ENCODE data around the gene NIBAN1. TPM values are rescaled to one million over a fixed set of nuclear protein-coding genes. Genes with fewer than 3 reads are reported as not detected.

NIBAN1 gene
- total and polyA plus RNA-seq, 9 of the 15 experiments (the other 6 are each of a cell fraction or from before 2014, with no cell fraction given), result 1.5 to 26.6 (median 16.2) TPM

DNA sequence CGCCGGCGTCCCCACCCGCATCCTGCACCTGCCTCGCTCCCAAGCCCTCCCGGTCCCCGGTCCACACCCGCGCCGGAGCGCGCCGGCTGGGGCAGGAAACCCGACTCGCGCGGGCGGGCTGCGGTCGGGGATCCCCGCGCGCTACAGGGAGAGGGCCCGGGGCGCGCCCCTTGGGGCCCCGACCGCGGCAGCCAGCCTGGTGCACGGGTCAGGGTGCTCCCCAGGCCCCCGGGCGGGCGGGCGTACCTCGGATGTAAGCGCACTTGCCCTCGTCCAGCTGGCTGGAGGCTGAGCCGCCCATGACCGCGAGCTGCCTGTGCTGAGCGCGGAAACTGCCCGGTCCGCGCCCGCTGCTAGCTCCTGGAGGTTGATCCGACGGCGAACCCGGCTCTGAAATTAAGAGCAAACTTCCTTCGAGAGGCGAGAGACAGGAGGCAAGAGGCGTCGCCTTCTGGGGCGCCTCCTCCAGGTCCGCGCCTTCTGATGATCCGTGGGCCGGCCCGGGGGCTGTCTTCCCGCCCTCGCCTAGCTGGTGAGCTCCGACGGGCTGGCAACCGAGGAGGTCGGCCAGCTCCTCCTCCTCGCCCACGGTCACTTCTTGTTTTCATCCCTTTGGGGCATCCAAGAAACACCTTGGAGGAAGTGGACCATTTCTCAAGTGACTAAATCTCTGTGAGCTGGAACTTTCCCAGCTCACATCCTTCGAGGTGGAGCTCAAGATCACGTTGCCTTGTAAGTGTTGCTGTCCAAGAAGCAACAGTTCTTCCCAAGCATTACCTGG lies at the start of gene NIBAN1 (continued):
- peak; percentile 70 to 78 for TF ChIP-seq MAZ (CRISPR knock-in tag; conservative IDR thresholded peaks at IDR 0.05 in 1 of 2, IDR thresholded peaks at IDR 0.05 in 1 of 2)
- TF ChIP-seq NR2C1 (IDR thresholded peaks at IDR 0.05), result no peak
- TF ChIP-seq NR2C1 (tag; IDR thresholded peaks at IDR 0.05), result peak; percentile 13; the same call in 1 of the 2 replicates
- TF ChIP-seq NCOA4 (IDR thresholded peaks at IDR 0.05; ENCODE audit: partially characterized antibody), result no peak
- TF ChIP-seq MYC (IDR thresholded peaks at IDR 0.05; ENCODE audit: low read depth, low read length), result peak; percentile 58
- peak; percentile 70; the same call in 1 of the 2 replicates for TF ChIP-seq MYC (CRISPR knock-in tag; IDR thresholded peaks at IDR 0.05; ENCODE audit: borderline replicate concordance, low read depth)
- peak; percentile 72 for TF ChIP-seq RNF2 (IDR thresholded peaks at IDR 0.05)
- no peak for TF ChIP-seq SNIP1 (IDR thresholded peaks at IDR 0.05; ENCODE audit: low read depth)
- no peak for TF ChIP-seq CREBBP (IDR thresholded peaks at IDR 0.05; ENCODE audit: low read depth, low read length)
- no peak for TF ChIP-seq CHAMP1 (IDR thresholded peaks at IDR 0.05)
- TF ChIP-seq TCF3 (CRISPR knock-in tag; IDR thresholded peaks at IDR 0.05), result no peak; the same call in 1 of the 2 replicates
- TF ChIP-seq, protein P1, sequence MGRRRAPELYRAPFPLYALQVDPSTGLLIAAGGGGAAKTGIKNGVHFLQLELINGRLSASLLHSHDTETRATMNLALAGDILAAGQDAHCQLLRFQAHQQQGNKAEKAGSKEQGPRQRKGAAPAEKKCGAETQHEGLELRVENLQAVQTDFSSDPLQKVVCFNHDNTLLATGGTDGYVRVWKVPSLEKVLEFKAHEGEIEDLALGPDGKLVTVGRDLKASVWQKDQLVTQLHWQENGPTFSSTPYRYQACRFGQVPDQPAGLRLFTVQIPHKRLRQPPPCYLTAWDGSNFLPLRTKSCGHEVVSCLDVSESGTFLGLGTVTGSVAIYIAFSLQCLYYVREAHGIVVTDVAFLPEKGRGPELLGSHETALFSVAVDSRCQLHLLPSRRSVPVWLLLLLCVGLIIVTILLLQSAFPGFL (CRISPR knock-in tag; IDR thresholded peaks at IDR 0.05), result no peak
- peak; percentile 79 for TF ChIP-seq ZBTB12 (CRISPR knock-in tag; IDR thresholded peaks at IDR 0.05)
- no peak for TF ChIP-seq ZNF589 (CRISPR knock-in tag; IDR thresholded peaks at IDR 0.05; ENCODE audit: low read depth)
- TF ChIP-seq MEF2A (IDR thresholded peaks at IDR 0.05; ENCODE audit: control insufficient read depth, low read depth, low read length), result no peak
- 0 out of 6 replicates have a peak, but pooled peaks of 1 of the 3 experiments have one; percentile 2 for TF ChIP-seq CTCF (IDR thresholded peaks at IDR 0.05 in 2 of 3, conservative IDR thresholded peaks at IDR 0.05 in 1 of 3; ENCODE audit: insufficient read depth in 2 of 3, low read depth in 1 of 3, low read length in 3 of 3)
- TF ChIP-seq TAF1 (IDR thresholded peaks at IDR 0.05; ENCODE audit: control insufficient read depth, extremely low read depth, insufficient read depth, low read length, severe bottlenecking), result peak; percentile 59
- TF ChIP-seq CCAR2 (IDR thresholded peaks at IDR 0.05; ENCODE audit: low read depth, low read length), result no peak

Data from K562 (cell line).